NCI-H82 (cell line): ENCODE measurements around the gene CELA2B.
A peak's percentile ranks its signal among the peaks of the same experiment; 100 is the strongest.
"Not testable (repeated sequence)": the region's sequence is repeated elsewhere in the genome, so short reads cannot be mapped to it uniquely, and the experiment has no call there.

Experiments
- DNase-seq: peaks from one replicate; lab custom pipeline; 2025; lab: John Stamatoyannopoulos, UW

Gene CELA2B

DNA sequence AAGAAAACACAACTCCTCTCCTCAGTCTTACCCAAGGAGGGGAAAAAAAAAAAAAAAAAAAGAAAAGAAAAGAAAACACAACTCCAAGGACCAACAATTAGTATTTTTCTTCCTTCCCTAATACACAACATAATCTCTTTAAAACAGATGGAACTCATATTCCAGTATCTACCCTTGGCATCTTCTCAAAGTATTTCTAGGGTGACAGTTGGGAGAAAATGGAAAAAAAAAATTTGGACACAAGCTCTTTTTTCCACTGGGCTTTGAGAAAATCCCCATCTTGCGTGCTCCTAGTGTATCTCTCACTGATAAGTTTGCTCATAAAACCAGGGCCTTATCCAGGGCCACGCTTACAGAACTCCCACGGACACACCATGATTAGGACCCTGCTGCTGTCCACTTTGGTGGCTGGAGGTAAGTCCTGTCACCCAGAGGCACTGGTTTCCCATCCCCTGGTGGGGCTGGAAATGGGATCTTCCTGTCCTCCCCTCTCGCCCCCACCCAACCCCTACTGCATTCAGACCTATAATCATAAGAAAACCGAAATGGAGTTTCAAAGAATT lies at the start of gene CELA2B:
Gene CELA2B (plus strand): TSS at position 353 of the 563 bp plus-strand sequence. CDS start 22 bp downstream, at position 375.
- DNase-seq = no peak

GRCh38 chr1:15426492-15427279 lies 49.2 kb upstream of the CELA2B start:
- no peak for DNase-seq

DNA sequence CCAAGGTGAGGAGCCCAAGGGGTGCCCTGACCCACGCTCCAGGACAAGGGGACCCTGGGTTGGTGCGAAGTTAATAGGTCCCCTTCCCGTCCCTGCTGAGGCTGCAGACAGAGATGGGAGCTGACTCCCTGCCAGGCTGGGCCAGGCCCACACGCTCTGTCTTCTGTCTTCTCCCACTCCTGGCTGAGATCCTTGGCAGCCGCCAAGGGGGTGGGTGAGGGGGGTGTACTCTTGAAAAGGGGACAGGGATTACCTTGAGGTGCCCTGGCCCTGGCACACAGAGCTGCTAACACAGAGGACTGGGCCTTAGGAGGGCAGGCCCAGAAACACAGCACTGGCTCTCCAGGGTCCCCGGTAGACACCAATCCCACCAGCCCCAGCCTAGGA lies 48.6 kb upstream of the CELA2B start:
- DNase-seq = no peak

GRCh38 chr1:15428252-15428651 lies 47.7 kb upstream of the CELA2B start:
- not testable (repeated sequence) for DNase-seq

DNA sequence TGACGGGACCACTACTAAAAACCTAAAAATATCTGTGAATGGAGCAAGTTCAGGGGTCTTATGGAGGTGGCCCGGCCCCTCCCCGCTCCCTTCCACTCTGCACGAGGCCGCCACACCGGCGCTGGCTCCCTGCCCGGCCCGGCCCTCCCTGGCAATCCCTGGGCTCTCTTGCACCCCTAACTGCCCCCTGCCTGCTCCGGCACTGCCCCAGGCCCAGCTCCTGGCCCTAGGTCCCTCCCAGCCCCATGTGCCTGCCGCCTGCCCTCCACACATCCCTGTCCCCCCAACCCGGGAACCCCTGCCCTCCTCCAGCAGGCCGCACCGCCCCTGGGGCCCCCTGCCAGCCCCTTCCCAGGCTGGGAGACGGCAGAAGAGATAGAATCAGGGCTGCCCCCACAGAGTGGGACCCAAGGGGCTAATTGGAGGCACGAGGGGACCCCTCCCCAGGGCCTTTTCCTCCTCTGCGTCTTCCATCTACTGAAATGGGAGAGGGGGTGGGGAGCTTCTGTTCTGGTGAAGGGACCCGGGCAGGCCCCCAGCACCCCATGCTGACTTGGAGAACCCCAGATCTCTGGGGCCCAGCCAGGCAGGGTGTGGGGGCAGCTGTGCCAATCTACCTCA lies 47.0 kb upstream of the CELA2B start:
- no peak for DNase-seq

- no peak for DNase-seq
Measured at GRCh38 chr1:15429701-15430149, 46.2 kb upstream of the CELA2B start.

GRCh38 chr1:15430787-15431570 lies 44.9 kb upstream of the CELA2B start:
- DNase-seq = peak; percentile 84

DNA sequence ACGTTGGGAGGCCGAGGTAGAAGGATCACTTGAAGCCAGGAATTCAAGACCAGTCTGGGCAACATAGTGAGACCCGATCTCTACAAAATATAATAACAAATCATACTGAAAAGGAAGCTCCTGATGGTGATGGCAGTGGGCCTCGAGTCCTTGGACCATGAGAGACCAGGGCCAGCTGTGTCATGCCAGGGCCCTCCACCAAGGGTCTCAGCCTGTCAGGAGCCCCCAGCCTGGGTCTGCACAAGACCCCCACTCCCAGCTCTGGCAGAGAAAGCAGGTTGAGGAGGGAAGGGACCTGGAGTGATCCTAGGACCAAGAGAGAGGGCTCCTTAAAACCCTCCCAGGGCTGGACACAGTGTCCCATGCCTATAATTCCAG lies 44.3 kb upstream of the CELA2B start:
- no peak for DNase-seq

- DNase-seq = peak; percentile 98
Measured at GRCh38 chr1:15432324-15432723, 43.6 kb upstream of the CELA2B start.

DNA sequence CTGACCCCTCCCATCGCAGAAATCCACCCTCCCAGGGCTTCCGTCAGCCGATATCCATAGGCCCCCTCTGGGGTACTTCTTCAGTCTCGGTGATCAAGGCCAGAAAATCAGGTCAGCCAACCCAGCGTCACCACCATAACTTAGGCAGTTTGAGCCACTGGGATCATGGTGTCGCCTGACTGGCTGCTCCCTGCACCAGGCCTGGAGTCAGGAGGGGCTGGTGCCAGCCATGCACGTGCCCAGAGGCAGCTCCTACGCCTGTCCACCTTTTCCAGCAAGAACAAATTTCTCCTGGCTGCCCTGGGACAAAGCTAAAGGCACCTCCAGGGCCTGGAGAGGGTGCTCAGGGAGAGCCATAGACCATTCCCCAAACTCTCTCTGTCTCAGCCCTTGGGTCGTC lies 42.4 kb upstream of the CELA2B start:
- peak; percentile 41 for DNase-seq

DNA sequence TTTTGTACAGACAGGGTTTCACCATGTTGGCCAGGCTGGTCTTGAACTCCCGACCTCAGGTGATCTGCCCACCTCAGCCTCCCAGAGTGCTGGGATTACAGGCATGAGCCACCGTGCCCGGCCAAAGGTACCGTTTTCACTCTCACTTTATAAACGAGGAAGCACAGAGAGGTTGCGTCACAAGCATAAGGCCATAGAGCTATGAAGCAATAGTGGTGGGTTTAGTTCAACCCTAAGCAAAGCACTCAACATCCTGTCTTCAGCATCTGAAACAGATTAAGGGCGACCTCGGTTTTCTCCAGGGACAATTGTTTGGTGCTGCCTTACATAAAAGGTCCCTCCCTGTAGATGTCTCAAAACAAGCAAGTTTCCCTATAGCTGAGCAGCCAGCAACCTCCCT lies 41.2 kb upstream of the CELA2B start:
- not testable (repeated sequence) for DNase-seq

GRCh38 chr1:15435239-15436077 lies 40.4 kb upstream of the CELA2B start:
- no peak for DNase-seq

- no peak for DNase-seq
Measured at GRCh38 chr1:15436881-15437442, 38.9 kb upstream of the CELA2B start.

DNA sequence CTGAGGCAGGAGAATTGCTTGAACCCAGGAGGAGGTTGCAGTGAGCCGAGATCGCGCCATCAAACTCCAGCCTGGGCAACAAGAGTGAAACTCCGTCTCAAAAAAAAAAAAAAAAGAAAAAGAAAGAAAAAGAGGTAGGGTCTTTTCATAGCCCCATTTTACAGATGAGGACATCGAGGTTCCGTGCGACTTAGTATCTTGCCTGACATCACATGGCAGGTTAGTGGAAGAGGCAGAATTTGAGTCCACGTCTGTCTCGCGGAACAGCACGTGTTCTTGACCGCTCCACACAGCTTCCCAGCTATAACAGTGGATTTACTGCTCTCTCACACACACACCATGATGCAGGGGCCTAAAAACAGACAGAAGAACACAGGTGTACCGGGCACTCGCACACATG lies 36.6 kb upstream of the CELA2B start:
- DNase-seq = no peak

DNA sequence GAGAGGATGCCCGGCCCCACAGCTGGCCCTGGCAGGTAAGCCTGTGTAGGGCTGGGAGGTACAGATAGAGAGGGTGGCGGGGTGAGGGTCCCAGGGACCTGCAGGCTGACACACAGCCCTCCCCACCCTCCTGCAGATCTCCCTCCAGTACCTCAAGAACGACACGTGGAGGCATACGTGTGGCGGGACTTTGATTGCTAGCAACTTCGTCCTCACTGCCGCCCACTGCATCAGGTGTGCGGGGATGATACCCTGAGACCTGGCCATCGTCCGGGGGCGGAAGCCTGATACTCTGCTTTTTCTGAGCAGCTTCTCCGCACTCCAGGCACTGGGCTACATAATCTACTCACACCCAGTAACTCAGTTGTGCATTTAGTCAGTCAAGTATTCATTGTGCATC lies 35.5 kb upstream of the CELA2B start:
- no peak for DNase-seq

DNA sequence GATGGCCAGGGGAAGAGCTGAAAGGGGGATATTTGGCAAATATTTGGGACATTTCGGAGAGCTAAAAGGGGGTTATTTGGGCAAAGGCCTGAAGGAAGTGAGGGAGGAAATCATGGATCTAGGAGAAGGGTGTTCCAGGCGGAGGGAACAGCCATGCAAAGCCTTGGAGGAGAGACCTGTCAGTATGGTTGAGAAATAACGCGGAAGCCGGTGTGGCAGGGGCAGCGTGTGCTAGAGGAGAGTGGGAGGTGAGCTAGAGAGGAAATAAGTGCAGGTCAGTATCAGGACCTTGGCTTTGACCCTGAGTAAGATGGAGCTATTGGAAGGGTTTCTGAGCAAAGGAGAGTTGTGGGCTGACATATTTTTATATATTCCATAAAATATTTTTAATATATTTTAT lies 34.7 kb upstream of the CELA2B start:
- no peak for DNase-seq

DNA sequence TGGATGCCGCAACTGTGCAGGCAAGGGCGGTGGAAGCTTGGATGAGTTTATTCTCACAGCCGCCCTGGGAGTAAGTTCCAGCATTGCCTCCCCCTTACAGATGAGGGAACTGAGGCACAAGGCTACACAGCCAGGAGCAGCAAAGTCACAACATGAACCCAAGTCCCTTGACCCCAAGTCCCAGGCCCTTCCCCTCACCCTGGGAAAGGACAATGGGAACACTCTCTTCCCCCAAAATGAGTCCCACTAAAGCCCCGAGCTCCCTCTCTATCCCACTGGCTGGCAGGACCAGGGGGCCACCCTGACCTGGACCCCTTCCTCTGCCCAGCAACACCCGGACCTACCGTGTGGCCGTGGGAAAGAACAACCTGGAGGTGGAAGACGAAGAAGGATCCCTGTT lies 33.8 kb upstream of the CELA2B start:
- no peak for DNase-seq

- no peak for DNase-seq
Measured at GRCh38 chr1:15442759-15443158, 33.1 kb upstream of the CELA2B start.

DNA sequence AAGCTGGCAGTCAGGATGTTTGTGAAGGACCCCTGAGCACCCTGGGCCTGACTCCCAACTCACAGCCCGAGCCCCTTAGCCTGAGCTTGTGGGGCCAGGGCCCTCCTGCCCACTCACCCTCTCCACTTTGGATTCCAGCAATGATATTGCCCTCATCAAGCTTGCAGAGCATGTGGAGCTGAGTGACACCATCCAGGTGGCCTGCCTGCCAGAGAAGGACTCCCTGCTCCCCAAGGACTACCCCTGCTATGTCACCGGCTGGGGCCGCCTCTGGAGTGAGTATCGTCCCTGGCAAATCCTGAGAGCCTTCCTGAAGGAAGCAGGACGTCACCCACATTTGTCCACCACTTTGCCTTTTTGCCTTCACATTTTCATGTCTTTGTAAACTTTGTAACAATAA lies 32.6 kb upstream of the CELA2B start:
- DNase-seq = no peak

GRCh38 chr1:15444468-15445389 lies 31.2 kb upstream of the CELA2B start:
- no peak for DNase-seq
